HepG2 (cell line): ENCODE measurements around the gene MGAT4D. TPM values are rescaled to one million over a fixed set of nuclear protein-coding genes. Genes with fewer than 3 reads are reported as not detected.

ENCODE experiments used
- AHR ChIP-seq: IDR thresholded peaks from 2 replicates; pipeline ENCODE4 v1.6.1; 2018; ENCODE audit warnings: missing genetic modification reagents, missing compliant biosample characterization
- ATF4 ChIP-seq, 2 experiments: fragments of 450-650 bp in 1 of 2; sonication (generic) in 1 of 2; formaldehyde crosslinking; IDR thresholded peaks; 2 replicates each; pipeline versions ENCODE4 v1.5.0 to v1.8.0; 2020 to 2022; ENCODE audit warnings: mild to moderate bottlenecking in 1 of 2, missing genetic modification reagents in 1 of 2
- DNMT3B ChIP-seq: conservative IDR thresholded peaks from 2 replicates; pipeline ENCODE4 v1.6.1; 2016; ENCODE audit warnings: missing biosample characterization, control low read depth
- ERF ChIP-seq: IDR thresholded peaks from 2 replicates; pipeline ENCODE4 v1.6.1; 2018; ENCODE audit warnings: missing biosample characterization, missing genetic modification reagents
- FOXO1 ChIP-seq: sonication (generic); formaldehyde crosslinking; IDR thresholded peaks from 2 replicates; pipeline ENCODE4 v1.4.0; 2020; ENCODE audit warnings: missing genetic modification reagents
- GFI1 ChIP-seq: sonication (generic); formaldehyde crosslinking; IDR thresholded peaks from 2 replicates; pipeline ENCODE4 v1.5.0; 2020; ENCODE audit warnings: missing genetic modification reagents, mild to moderate bottlenecking, borderline replicate concordance
- HNF4A ChIP-seq: sonication (generic); formaldehyde crosslinking; IDR thresholded peaks from 2 replicates; pipeline ENCODE4 v1.4.0; 2020; ENCODE audit warnings: missing genetic modification reagents
- HOMEZ ChIP-seq: IDR thresholded peaks from 2 replicates; pipeline ENCODE4 v1.6.1; 2016; ENCODE audit warnings: low read depth
- KMT2A ChIP-seq: sonication (generic); formaldehyde crosslinking; IDR thresholded peaks from 2 replicates; pipeline ENCODE4 v1.4.0; 2020; ENCODE audit warnings: missing genetic modification reagents
- PAX8 ChIP-seq: sonication (generic); formaldehyde crosslinking; IDR thresholded peaks from 2 replicates; pipeline ENCODE4 v1.8.0; 2022; ENCODE audit warnings: mild to moderate bottlenecking, missing genetic modification reagents, borderline replicate concordance
- PBX2 ChIP-seq: IDR thresholded peaks from 2 replicates; pipeline ENCODE4 v1.6.1; 2016; ENCODE audit warnings: control low read depth
- RNF2 ChIP-seq: fragments of 450-650 bp; conservative IDR thresholded peaks from 2 replicates; pipeline ENCODE4 v1.6.1; 2016; ENCODE audit warnings: low read depth
- SNAPC5 ChIP-seq: sonication (generic); formaldehyde crosslinking; IDR thresholded peaks from 2 replicates; pipeline ENCODE4 v1.8.1; 2023; ENCODE audit warnings: mild to moderate bottlenecking, missing genetic modification reagents, borderline replicate concordance
- TGIF2 ChIP-seq: IDR thresholded peaks from 2 replicates; pipeline ENCODE4 v1.6.1; 2016; ENCODE audit warnings: control low read depth, missing compliant biosample characterization
- TMF1 ChIP-seq: sonication (generic); formaldehyde crosslinking; IDR thresholded peaks from 2 replicates; pipeline ENCODE4 v1.8.1; 2022; ENCODE audit warnings: low read depth, missing genetic modification reagents
- ZNF10 ChIP-seq: sonication (generic); formaldehyde crosslinking; IDR thresholded peaks from 2 replicates; pipeline ENCODE4 v1.4.0; 2020; ENCODE audit warnings: mild to moderate bottlenecking, low read depth, missing genetic modification reagents, borderline replicate concordance
- ZNF230 ChIP-seq: sonication (generic); formaldehyde crosslinking; IDR thresholded peaks from 2 replicates; pipeline ENCODE4 v1.4.0; 2020; ENCODE audit warnings: mild to moderate bottlenecking, missing genetic modification reagents
- ZNF543 ChIP-seq: sonication (generic); formaldehyde crosslinking; IDR thresholded peaks from 2 replicates; pipeline ENCODE4 v1.4.0; 2020; ENCODE audit warnings: mild to moderate bottlenecking, missing genetic modification reagents
- ZNF580 ChIP-seq: IDR thresholded peaks from 2 replicates; pipeline ENCODE4 v1.6.1; 2016; ENCODE audit warnings: low read depth, borderline replicate concordance
- ZNF672 ChIP-seq: sonication (generic); formaldehyde crosslinking; IDR thresholded peaks from 2 replicates; pipeline ENCODE4 v1.8.1; 2022; ENCODE audit warnings: missing genetic modification reagents
- polyA plus RNA-seq, 8 experiments: library from polyadenylated mRNA; depleted of rRNA in 3 of 8; stranded (reverse) in 7 of 8; unstranded in 1 of 8; fragments of >200 nt; fragmentation: Illumina TruSeq in 4 of 8; extraction: Trizol in 4 of 8; gene quantifications; 2 replicates each; pipeline versions ENCODE4 v1.2.1 to v1.2.3, GENCODE V29; 2011 to 2016; ENCODE audit warnings: low read depth in 4 of 8, missing spikeins in 1 of 8, mixed read lengths in 1 of 8; ENCODE audit not compliant: insufficient read depth in 1 of 8
- total RNA-seq, 5 experiments: library from RNA; depleted of rRNA; stranded (reverse); fragments of >200 nt; fragmentation: Illumina TruSeq; extraction: Trizol; gene quantifications; 2 replicates each; pipeline ENCODE4 v1.2.3, GENCODE V29; 2016; ENCODE audit warnings: low read depth in 1 of 5
- TF ChIP-seq, protein P1 (sequence below): sonication (generic); formaldehyde crosslinking; IDR thresholded peaks from 2 replicates; pipeline ENCODE4 v1.4.0; 2020; ENCODE audit warnings: missing genetic modification reagents
- TF ChIP-seq, protein P2 (sequence below): sonication (generic); formaldehyde crosslinking; IDR thresholded peaks from 2 replicates; pipeline ENCODE4 v1.8.1; 2022; ENCODE audit warnings: mild to moderate bottlenecking, missing genetic modification reagents
- TF ChIP-seq, protein P3 (sequence below): sonication (generic); formaldehyde crosslinking; IDR thresholded peaks from 2 replicates; pipeline ENCODE4 v1.8.1; 2023; ENCODE audit warnings: mild to moderate bottlenecking, moderate library complexity, missing genetic modification reagents

Gene MGAT4D
- total and polyA plus RNA-seq, 2 of the 13 experiments (the other 11 are each of a cell fraction or from before 2014, with no cell fraction given) = not detected

- TF ChIP-seq, protein P1, sequence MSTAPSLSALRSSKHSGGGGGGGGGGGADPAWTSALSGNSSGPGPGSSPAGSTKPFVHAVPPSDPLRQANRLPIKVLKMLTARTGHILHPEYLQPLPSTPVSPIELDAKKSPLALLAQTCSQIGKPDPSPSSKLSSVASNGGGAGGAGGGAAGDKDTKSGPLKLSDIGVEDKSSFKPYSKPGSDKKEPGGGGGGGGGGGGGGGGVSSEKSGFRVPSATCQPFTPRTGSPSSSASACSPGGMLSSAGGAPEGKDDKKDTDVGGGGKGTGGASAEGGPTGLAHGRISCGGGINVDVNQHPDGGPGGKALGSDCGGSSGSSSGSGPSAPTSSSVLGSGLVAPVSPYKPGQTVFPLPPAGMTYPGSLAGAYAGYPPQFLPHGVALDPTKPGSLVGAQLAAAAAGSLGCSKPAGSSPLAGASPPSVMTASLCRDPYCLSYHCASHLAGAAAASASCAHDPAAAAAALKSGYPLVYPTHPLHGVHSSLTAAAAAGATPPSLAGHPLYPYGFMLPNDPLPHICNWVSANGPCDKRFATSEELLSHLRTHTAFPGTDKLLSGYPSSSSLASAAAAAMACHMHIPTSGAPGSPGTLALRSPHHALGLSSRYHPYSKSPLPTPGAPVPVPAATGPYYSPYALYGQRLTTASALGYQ = no peak
- TF ChIP-seq AHR (CRISPR knock-in tag) (no peak), ZNF10 (CRISPR knock-in tag) (no peak), PAX8 (no peak), ZNF580 (CRISPR knock-in tag) (no peak), DNMT3B (CRISPR knock-in tag) (0 out of 2 replicates have a peak, but pooled peaks have one; percentile 37), RNF2 (no peak), KMT2A (no peak), TGIF2 (CRISPR knock-in tag) (peak; percentile 68; the same call in 1 of the 2 replicates), GFI1 (no peak), SNAPC5 (CRISPR knock-in tag) (no peak), PBX2 (CRISPR knock-in tag) (no peak), ZNF543 (CRISPR knock-in tag) (no peak), ZNF672 (CRISPR knock-in tag) (no peak), ATF4 (CRISPR knock-in tag; IDR thresholded peaks at IDR 0.05) (peak; percentile 47 to 99; a peak in 3 of 4 replicates), ERF (CRISPR knock-in tag) (no peak), ZNF230 (CRISPR knock-in tag) (no peak), HNF4A (CRISPR knock-in tag) (0 out of 2 replicates have a peak, but pooled peaks have one; percentile 2), TMF1 (CRISPR knock-in tag) (no peak), FOXO1 (CRISPR knock-in tag) (no peak), HOMEZ (0 out of 2 replicates have a peak, but pooled peaks have one; percentile 6)
- TF ChIP-seq, protein P2, sequence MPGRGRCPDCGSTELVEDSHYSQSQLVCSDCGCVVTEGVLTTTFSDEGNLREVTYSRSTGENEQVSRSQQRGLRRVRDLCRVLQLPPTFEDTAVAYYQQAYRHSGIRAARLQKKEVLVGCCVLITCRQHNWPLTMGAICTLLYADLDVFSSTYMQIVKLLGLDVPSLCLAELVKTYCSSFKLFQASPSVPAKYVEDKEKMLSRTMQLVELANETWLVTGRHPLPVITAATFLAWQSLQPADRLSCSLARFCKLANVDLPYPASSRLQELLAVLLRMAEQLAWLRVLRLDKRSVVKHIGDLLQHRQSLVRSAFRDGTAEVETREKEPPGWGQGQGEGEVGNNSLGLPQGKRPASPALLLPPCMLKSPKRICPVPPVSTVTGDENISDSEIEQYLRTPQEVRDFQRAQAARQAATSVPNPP (CRISPR knock-in tag) = no peak
- TF ChIP-seq, protein P3, sequence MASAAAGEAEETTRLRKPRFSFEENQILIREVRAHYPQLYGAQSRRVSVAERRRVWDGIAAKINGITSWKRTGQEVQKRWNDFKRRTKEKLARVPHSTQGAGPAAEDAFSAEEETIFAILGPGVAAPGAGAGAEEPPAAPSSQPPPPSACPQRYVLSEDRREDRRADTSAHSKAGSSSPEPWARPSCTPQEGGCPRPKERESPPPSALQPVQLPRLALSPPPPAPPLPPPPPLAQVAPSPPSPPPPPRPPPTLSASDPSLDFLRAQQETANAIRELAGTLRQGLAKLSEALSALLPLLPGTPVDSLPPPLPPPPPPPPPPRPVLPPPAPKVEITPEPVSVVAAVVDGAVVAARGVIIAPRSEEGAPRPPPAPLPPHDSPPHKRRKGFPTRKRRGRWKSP = 0 out of 2 replicates have a peak, but pooled peaks have one; percentile 10
These were observed 70.1 kb downstream of the MGAT4D start (continued) for GRCh38 chr4:140427919-140428471.
